ENCODE data around the gene SNX4.
"Not testable (repeated sequence)": the region's sequence is repeated elsewhere in the genome, so short reads cannot be mapped to it uniquely, and the experiment has no call there.

Gene SNX4

DNA sequence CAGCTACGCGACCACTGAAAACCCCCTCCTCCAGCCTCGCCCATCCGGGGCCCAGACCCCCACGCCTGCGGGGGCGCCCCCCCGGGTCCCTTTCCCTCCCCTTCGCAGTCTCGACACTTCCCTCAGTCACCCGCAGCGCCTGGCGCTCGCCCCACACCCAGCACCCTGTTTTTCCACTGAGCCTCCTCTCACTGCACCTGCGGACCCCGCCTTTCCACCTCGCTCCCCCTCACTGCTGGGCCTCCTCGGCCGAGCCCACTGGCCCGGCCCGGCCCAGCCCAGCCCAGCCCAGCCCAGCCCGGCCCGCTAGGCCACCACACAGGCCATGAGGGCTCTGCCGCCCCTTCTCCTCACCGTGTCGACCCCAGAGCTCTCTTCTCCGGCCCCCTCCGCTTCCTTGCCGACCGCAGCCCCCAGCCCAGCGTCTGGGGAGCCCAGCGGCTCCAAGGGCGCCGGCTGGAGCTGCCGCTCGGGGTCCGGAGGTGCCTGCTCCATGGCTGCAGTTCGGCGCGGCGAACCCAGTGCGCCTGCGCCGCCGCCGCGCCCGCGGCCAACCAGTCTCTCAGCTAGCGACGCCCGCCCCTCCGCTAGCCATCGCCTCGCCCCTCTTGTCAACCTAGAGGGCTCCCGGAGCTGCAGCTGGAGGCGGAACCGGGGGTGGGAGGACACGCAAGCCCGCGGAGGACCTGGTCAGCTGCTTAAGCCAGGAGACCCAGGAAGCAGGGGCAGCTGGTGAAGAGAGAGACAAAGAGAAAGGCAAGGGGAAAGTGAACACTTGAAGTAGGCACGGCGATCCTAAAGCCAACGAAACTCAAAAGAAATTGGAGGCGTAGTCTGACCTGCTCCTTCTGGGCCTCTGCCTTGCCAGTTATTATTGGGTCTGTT is at the start of gene SNX4:
SNX4 (minus strand) TSS at position 525 of the 885 bp plus-strand sequence; CDS start at position 495, 30 bp downstream.
- no peaks in the 10 kb centered on the region for H3K9me3 Mint-ChIP-seq
- H3K36me3 Mint-ChIP-seq (ENCODE audit: low read depth) = peaks cover 38% of the 10 kb centered on the region
- H3K4me3 Mint-ChIP-seq = peak within 1 kb of the TSS; percentile 95
- no peaks in the 10 kb centered on the region for H3K27me3 Mint-ChIP-seq
- intact Hi-C loops (cut with micrococcal nuclease) = no loop called here
- H3K4me1 Mint-ChIP-seq (ENCODE audit: low read depth) = peaks cover 14% of the 10 kb centered on the region
- peak within 1 kb of the TSS; percentile 95 for H3K27ac Mint-ChIP-seq

DNA sequence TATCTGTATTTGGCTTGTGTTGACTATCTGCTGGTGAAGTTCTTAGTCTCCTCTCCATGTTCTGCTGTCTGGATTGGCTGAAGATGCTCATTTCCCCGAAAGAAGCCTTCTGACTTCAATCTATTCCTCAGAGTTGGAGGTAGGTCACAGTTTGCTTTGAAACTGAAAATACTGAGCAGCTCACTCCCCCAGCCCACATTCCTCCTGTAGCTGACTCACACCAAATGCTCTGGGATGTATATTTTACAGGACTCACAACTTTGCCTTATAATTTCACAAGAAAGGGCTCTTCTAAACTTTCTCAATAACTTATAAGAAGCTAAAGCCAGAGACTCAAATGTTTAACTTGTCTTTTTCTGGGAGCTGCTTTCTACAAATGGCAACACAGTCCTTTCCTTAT is 36.3 kb upstream of the SNX4 start:
- Mint-ChIP-seq H3K9me3 (no peaks in the 10 kb centered on the region), H3K36me3 (ENCODE audit: low read depth) (peaks cover 100% of the 10 kb centered on the region), H3K27me3 (no peaks in the 10 kb centered on the region), H3K27ac (no peak overlapping the region), H3K4me1 (ENCODE audit: low read depth) (no peaks in the 10 kb centered on the region), H3K4me3 (no peak overlapping the region)
- intact Hi-C loops (cut with micrococcal nuclease) = no loop called here

DNA sequence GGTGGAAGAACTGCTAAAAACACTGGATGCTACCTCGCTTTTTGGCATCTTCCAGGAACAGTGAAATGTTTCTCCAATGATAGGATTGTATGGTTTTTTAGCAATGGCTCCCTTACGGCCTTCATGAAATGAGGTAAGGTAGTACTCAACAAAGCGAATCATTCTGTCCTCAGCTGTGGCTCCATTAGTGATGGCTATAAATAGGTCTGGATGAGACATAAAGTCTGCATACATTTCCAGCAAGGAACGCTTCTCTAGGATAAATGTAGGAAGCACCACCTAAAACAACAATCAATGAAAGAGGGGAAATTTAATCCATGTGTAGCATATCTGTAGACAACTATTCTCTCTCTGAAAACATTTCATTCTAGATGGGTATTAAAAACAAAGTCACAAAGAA is 32.4 kb upstream of the SNX4 start:
- Mint-ChIP-seq H3K9me3 (no peaks in the 10 kb centered on the region), H3K36me3 (ENCODE audit: low read depth) (peaks cover 85% of the 10 kb centered on the region), H3K4me1 (ENCODE audit: low read depth) (no peaks in the 10 kb centered on the region), H3K27me3 (no peaks in the 10 kb centered on the region), H3K4me3 (no peak overlapping the region), H3K27ac (no peak overlapping the region)
- intact Hi-C loops (cut with micrococcal nuclease) = no loop called here

DNA sequence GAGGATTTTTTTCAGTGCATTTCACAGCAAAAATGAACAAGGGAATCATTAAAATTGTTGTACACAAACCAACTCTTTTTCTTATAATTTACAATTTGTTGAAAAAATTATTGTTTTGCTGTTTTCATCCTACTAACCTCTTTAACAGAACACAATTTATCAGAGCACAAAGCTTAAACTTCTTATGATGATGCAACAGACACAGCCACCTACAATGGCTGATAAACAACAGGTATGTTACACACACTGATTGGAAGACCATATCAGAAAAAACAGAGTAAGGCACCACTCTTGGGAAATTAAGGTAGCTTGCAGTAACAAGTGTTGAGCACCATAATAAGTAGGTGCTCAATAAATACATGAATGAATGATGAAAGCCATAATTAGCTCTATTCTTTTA is 8.9 kb upstream of the SNX4 start:
- H3K9me3 Mint-ChIP-seq = no peaks in the 10 kb centered on the region
- no peak overlapping the region for H3K27ac Mint-ChIP-seq
- intact Hi-C loops (cut with micrococcal nuclease) = no loop called here
- peaks cover 76% of the 10 kb centered on the region for H3K36me3 Mint-ChIP-seq (ENCODE audit: low read depth)
- no peak overlapping the region for H3K4me3 Mint-ChIP-seq
- H3K4me1 Mint-ChIP-seq (ENCODE audit: low read depth) = peaks cover 5% of the 10 kb centered on the region
- no peaks in the 10 kb centered on the region for H3K27me3 Mint-ChIP-seq

DNA sequence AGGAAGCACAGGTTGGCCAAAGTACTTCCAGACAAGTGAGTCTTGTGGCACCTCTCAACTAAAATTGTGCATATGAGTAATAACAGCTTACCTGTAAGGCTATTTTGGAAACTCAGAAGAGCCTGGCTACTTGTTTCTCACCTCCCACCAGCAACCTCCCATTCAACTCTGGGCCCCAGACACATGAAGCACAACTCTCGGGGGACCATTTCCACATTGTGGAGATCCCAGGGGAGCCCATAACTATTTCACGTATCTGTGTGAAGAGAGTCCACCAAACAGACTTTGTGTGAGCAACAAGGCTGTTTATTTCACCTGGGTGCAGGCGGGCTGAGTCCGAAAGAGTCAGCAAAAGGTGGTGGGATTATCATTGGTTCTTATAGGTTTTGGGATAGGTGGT is 5.2 kb upstream of the SNX4 start:
- Mint-ChIP-seq H3K4me3 (no peak overlapping the region), H3K4me1 (ENCODE audit: low read depth) (peaks cover 4% of the 10 kb centered on the region), H3K36me3 (ENCODE audit: low read depth) (peaks cover 42% of the 10 kb centered on the region), H3K27me3 (no peaks in the 10 kb centered on the region), H3K9me3 (no peaks in the 10 kb centered on the region), H3K27ac (no peak overlapping the region)
- intact Hi-C loops (cut with micrococcal nuclease) = no loop called here

DNA sequence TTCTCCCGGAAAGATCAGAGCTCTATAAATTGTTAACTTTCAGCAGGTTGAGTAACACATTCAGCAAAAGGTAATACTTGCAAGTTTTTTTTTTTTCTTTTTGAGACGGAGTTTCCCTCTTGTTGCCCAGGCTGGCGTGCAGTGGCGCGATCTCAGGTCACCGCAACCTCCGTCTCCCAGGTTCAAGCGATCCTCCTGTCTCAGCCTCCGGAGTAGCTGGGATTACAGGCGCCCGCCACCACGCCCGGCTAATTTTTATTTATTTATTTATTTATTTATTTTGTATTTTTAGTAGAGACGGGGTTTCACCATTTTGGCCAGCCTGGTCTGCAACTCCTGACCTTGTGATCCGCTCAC is 539 bp upstream of the SNX4 start:
- H3K9me3 Mint-ChIP-seq; intact Hi-C loops (cut with micrococcal nuclease); H3K27me3 Mint-ChIP-seq: not testable (repeated sequence)
- H3K4me1 Mint-ChIP-seq (ENCODE audit: low read depth) = peaks cover 14% of the 10 kb centered on the region
- H3K4me3 Mint-ChIP-seq = peak overlapping the region; percentile 95
- H3K36me3 Mint-ChIP-seq (ENCODE audit: low read depth) = peaks cover 32% of the 10 kb centered on the region
- H3K27ac Mint-ChIP-seq = peak overlapping the region; percentile 95

DNA sequence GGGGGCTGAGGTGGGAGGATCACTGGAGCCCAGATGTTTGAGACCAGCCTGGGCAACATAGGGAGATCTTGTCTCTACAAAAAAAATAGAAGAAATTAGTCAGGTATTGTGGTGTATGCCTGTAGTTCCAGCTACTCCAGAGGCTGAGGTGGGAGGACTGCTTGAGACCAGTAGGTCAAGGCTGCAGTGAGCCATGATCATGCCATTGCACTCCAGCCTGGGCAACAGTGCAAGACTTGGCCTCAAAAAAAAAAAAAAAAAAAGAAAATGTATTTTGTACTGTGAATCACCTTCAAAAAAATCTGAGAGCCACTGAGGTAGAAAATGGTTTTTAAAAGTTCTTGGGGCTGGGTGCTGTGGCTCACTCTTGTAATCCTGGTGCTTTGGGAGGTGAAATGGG is 4.6 kb downstream of the SNX4 start:
- H3K4me3 Mint-ChIP-seq = no peak overlapping the region
- peaks cover 29% of the 10 kb centered on the region for H3K4me1 Mint-ChIP-seq (ENCODE audit: low read depth)
- intact Hi-C loops (cut with micrococcal nuclease) = no loop called here

DNA sequence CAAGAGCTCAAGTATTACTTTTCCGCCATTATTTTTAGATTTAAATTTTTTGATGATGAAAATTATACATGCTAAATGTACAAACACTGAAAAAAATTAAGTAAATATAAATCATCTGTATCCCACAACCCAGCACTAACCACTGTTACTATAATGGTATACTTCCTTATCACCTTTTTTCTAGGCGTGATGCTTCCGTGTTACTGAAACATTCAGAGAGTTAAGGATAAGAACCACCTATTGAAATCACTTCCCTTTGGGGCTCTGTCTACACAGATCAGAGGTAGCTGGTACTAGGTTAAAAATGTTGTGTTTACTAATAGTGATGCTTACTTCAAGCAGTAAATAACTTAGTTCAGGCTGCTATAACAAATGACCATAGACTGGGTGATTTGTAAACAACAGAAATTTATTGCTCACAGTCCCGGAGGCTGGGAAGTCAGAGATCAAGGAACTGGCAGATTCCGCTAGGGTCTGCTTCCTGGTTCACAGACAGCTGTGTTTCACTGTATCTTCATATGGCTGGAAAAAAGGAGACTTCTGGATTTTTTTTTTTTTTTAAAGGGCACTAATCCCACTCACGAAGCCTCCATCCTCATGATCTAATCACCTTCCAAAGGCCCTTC is 6.4 kb downstream of the SNX4 start:
- H3K36me3 Mint-ChIP-seq (ENCODE audit: low read depth) = peaks cover 49% of the 10 kb centered on the region
- intact Hi-C loops (cut with micrococcal nuclease) = no loop called here
- no peak overlapping the region for H3K4me3 Mint-ChIP-seq
- no peak overlapping the region for H3K27ac Mint-ChIP-seq
- no peaks in the 10 kb centered on the region for H3K27me3 Mint-ChIP-seq
- peaks cover 5% of the 10 kb centered on the region for H3K9me3 Mint-ChIP-seq
- peaks cover 16% of the 10 kb centered on the region for H3K4me1 Mint-ChIP-seq (ENCODE audit: low read depth)

More for the DNA sequence above, 4.6 kb downstream of the SNX4 start:
- H3K27ac Mint-ChIP-seq = no peak overlapping the region
- no peaks in the 10 kb centered on the region for H3K27me3 Mint-ChIP-seq
- no peaks in the 10 kb centered on the region for H3K9me3 Mint-ChIP-seq
- peaks cover 45% of the 10 kb centered on the region for H3K36me3 Mint-ChIP-seq (ENCODE audit: low read depth)

DNA sequence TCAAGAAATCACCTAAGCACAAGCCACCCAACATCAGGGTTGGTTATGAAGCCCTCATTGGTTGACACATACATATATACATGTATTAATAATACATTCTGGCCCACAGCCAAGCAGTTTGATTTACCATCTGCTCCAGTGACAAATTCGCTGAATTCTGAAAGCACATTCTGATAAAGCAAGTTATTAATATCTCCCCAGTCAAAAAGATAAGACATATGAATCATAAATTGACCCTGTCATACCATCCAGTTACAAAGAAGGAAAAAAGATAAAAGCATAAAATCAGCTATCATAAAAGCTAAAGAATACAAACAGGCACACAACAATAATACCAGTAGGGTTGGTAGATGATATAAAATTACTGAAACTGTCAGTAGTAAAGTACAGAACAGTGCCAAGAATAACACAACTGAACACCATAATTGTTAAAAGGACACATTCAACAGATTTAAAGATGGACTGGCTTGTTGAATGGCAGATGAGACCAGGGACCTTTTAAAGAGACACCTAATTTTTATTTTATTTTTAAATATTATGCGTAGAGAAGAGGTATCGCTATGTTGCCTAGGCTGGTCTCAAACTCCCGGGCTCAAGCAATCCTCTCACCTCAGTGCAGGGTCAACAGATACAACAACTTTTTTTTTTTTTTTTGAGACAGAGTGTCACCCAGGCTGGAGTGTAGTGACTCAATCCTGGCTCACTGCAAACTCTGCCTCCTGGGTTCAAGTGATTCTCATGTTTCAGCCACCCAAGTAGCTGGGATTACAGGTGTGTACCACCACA is 7.7 kb downstream of the SNX4 start:
- H3K4me3 Mint-ChIP-seq = no peak overlapping the region
- intact Hi-C loops (cut with micrococcal nuclease) = no loop called here

DNA sequence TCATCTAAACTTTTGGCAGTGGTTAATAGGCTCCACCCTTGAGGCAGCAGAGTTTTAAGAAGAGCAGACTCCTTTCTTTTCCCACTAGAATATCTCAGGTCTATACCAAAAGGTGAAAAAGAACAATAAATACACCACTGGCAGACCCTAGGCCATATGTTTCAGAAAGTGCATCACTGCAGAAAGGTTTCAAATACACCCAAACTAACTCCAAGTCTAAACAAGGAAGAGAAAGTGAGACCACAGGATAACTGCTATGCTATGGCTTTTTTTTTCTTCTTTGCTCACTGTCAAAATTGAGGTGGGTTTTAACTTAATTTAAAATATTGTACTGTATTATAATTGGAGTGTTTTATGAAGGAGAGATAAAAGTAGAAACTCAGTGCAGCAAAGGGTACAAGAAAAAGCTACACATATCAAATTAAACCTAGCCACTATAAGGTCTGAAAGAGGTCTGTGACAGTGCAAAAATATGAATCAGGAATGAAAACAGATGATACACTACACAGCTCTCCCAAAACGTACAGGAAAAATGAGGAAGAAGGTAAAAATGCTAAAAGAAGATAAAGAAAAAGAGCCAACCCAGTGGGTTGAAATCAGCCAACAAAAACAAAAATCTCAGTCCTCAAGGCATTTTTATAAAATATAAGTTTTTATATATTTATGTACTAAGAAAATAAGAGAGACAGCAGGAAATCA is 8.4 kb downstream of the SNX4 start:
- Mint-ChIP-seq H3K9me3 (peaks cover 17% of the 10 kb centered on the region), H3K27ac (peak overlapping the region; percentile 61), H3K4me3 (no peak overlapping the region), H3K27me3 (no peaks in the 10 kb centered on the region), H3K4me1 (ENCODE audit: low read depth) (peaks cover 16% of the 10 kb centered on the region), H3K36me3 (ENCODE audit: low read depth) (peaks cover 62% of the 10 kb centered on the region)
- intact Hi-C loops (cut with micrococcal nuclease) = no loop called here

More for the DNA sequence above, 7.7 kb downstream of the SNX4 start:
- Mint-ChIP-seq H3K27me3 (no peaks in the 10 kb centered on the region), H3K9me3 (peaks cover 11% of the 10 kb centered on the region), H3K4me1 (ENCODE audit: low read depth) (peaks cover 16% of the 10 kb centered on the region), H3K36me3 (ENCODE audit: low read depth) (peaks cover 60% of the 10 kb centered on the region), H3K27ac (peak overlapping the region; percentile 61)

DNA sequence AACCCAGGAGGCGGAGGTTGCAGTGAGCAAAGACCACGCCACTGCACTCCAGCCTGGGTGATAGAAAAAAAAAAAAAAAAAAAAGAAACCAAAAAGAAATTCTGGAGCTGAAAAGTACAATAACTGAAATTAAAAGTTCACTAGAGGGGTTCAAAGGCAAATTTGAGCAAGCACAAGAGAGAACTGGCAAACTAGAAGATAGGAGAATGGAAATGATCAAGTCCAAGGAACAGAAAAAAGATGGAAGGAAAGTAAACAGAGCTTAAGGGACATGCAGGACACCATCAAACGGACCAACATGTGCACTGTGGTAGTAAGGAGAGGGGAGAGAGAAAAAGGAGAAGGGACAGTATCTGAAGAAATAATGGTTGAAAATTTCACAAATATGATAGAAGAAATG is 12.9 kb downstream of the SNX4 start:
- no peak overlapping the region for H3K27ac Mint-ChIP-seq
- H3K27me3 Mint-ChIP-seq = no peaks in the 10 kb centered on the region
- intact Hi-C loops (cut with micrococcal nuclease) = no loop called here
- peaks cover 17% of the 10 kb centered on the region for H3K9me3 Mint-ChIP-seq
- H3K4me1 Mint-ChIP-seq (ENCODE audit: low read depth) = peaks cover 13% of the 10 kb centered on the region
- H3K36me3 Mint-ChIP-seq (ENCODE audit: low read depth) = peaks cover 81% of the 10 kb centered on the region
- H3K4me3 Mint-ChIP-seq = no peak overlapping the region

DNA sequence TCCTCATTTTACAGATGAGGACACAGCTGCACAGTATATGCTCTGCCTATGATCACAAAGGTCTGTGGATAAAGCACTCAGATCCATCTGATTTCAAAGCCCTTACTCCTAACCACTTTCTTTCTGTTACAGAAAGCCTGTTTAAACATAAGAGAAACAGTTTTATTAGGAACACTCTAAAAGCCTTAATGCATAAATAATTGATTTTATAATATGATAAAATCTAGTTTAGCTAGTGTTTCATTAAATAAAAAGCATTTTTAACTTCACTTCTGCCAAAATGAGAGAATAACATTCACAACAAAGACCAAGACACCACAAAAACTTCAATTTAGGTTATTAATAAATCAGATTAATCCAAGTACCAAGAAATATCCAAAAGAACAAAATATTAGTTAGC is 21.4 kb downstream of the SNX4 start:
- H3K9me3 Mint-ChIP-seq = no peaks in the 10 kb centered on the region
- no peak overlapping the region for H3K4me3 Mint-ChIP-seq
- intact Hi-C loops (cut with micrococcal nuclease) = no loop called here
- H3K4me1 Mint-ChIP-seq (ENCODE audit: low read depth) = no peaks in the 10 kb centered on the region
- no peak overlapping the region for H3K27ac Mint-ChIP-seq
- no peaks in the 10 kb centered on the region for H3K27me3 Mint-ChIP-seq
- peaks cover 75% of the 10 kb centered on the region for H3K36me3 Mint-ChIP-seq (ENCODE audit: low read depth)

DNA sequence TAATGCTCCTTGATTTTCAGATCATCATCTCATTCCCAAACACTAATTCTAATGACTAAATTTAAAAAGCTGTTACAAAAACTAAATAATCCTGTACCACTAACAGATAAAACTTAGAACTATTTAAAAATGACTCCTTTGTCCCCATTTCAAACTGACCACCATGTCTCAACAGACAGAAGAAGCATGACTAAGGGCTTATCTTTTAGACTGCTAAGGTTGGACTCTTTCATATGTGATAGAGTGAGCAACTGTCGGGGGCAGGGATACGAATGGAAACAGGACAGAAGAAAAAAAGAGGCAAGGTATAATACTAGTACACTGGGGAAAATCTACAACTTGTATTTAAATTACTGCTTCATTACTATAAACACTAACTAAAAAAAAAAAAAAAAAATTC is 23.3 kb downstream of the SNX4 start:
- peaks cover 72% of the 10 kb centered on the region for H3K36me3 Mint-ChIP-seq (ENCODE audit: low read depth)
- no peak overlapping the region for H3K27ac Mint-ChIP-seq
- H3K4me1 Mint-ChIP-seq (ENCODE audit: low read depth) = no peaks in the 10 kb centered on the region
- H3K9me3 Mint-ChIP-seq = no peaks in the 10 kb centered on the region
- H3K27me3 Mint-ChIP-seq = no peaks in the 10 kb centered on the region
- no peak overlapping the region for H3K4me3 Mint-ChIP-seq
- intact Hi-C loops (cut with micrococcal nuclease) = no loop called here
